Liver (tissue), 9 donors: ENCODE measurements around the gene CZIB. TPM values are rescaled to one million over a fixed set of nuclear protein-coding genes. Genes with fewer than 3 reads are reported as not detected.

ENCODE experiments used
- DNase-seq: peaks from one replicate; pipeline ENCODE4 v3.0.0-alpha.2; 2017; ENCODE audit warnings: low spot score
- H3K27ac ChIP-seq, 2 donors: one replicate each; pipeline ENCODE4 v1.7.0; 2013; ENCODE audit warnings: inconsistent platforms in 2 of 2, low read length in 2 of 2, control low read depth in 1 of 2, low read depth in 1 of 2, mild to moderate bottlenecking in 1 of 2
- H3K27me3 ChIP-seq, 4 donors: one replicate each; pipeline versions ENCODE4 v1.6.1 to v1.7.0; 2013; ENCODE audit warnings: low read length in 3 of 4, inconsistent platforms in 1 of 4, mild to moderate bottlenecking in 1 of 4, moderate library complexity in 1 of 4; ENCODE audit not compliant: control insufficient read depth in 4 of 4, insufficient read depth in 4 of 4
- H3K36me3 ChIP-seq, 4 donors: one replicate each; pipeline versions ENCODE4 v1.6.1 to v1.7.0; 2013; ENCODE audit warnings: low read length in 3 of 4, mild to moderate bottlenecking in 3 of 4, low read depth in 1 of 4, moderate library complexity in 1 of 4; ENCODE audit not compliant: control insufficient read depth in 4 of 4, insufficient read depth in 3 of 4
- H3K4me1 ChIP-seq, 4 donors: one replicate each; pipeline versions ENCODE4 v1.6.1 to v1.7.0; 2013; ENCODE audit warnings: low read length in 3 of 4, mild to moderate bottlenecking in 3 of 4, moderate library complexity in 1 of 4; ENCODE audit not compliant: control insufficient read depth in 4 of 4, insufficient read depth in 4 of 4
- H3K4me3 ChIP-seq, 3 donors: one replicate each; pipeline versions ENCODE4 v1.6.1 to v1.7.0; 2013; ENCODE audit warnings: low read length in 3 of 3, control low read depth in 1 of 3, low read depth in 1 of 3, mild to moderate bottlenecking in 1 of 3
- H3K9ac ChIP-seq, 2 donors: one replicate each; pipeline ENCODE4 v1.7.0; 2013; ENCODE audit warnings: low read length in 2 of 2, mild to moderate bottlenecking in 2 of 2, moderate library complexity in 2 of 2, control low read depth in 1 of 2, low read depth in 1 of 2
- H3K9me3 ChIP-seq, 4 donors: one replicate each; pipeline versions ENCODE4 v1.6.1 to v1.7.0; 2013; ENCODE audit warnings: low read length in 3 of 4; ENCODE audit not compliant: control insufficient read depth in 4 of 4
- EGR1 ChIP-seq, 2 donors: IDR thresholded peaks; 2 replicates each; pipeline ENCODE4 v1.6.1; 2016 to 2018; ENCODE audit warnings: antibody characterized with exemption in 2 of 2, low read depth in 2 of 2
- FOXA1 ChIP-seq: IDR thresholded peaks from 2 replicates; pipeline ENCODE4 v1.6.1; 2016; ENCODE audit warnings: antibody characterized with exemption
- FOXA2 ChIP-seq: IDR thresholded peaks from 2 replicates; pipeline ENCODE4 v1.6.1; 2016; ENCODE audit warnings: antibody characterized with exemption
- GABPA ChIP-seq, 2 donors: IDR thresholded peaks in 1 of 2; conservative IDR thresholded peaks in 1 of 2; 2 replicates each; pipeline ENCODE4 v1.6.1; 2016; ENCODE audit warnings: antibody characterized with exemption in 2 of 2, mild to moderate bottlenecking in 1 of 2, moderate library complexity in 1 of 2
- HNF4A ChIP-seq, 2 donors: conservative IDR thresholded peaks; 2 replicates each; pipeline ENCODE4 v1.6.1; 2016; ENCODE audit warnings: antibody characterized with exemption in 2 of 2, mild to moderate bottlenecking in 2 of 2
- HNF4G ChIP-seq: IDR thresholded peaks from 2 replicates; pipeline ENCODE4 v1.6.1; 2016; ENCODE audit warnings: antibody characterized with exemption
- JUND ChIP-seq, 2 donors: IDR thresholded peaks; 2 replicates each; pipeline ENCODE4 v1.6.1; 2016; ENCODE audit warnings: antibody characterized with exemption in 2 of 2
- NR2F2 ChIP-seq: IDR thresholded peaks from 2 replicates; pipeline ENCODE4 v1.6.1; 2016; ENCODE audit warnings: antibody characterized with exemption
- RAD21 ChIP-seq, 2 donors: IDR thresholded peaks; 2 replicates each; pipeline ENCODE4 v1.6.1; 2016; ENCODE audit warnings: antibody characterized with exemption in 2 of 2, mild to moderate bottlenecking in 2 of 2
- RXRA ChIP-seq, 2 donors: IDR thresholded peaks; 2 replicates each; pipeline ENCODE4 v1.6.1; 2017 to 2018; ENCODE audit warnings: antibody characterized with exemption in 2 of 2, mild to moderate bottlenecking in 1 of 2
- SP1 ChIP-seq: IDR thresholded peaks from 2 replicates; pipeline ENCODE4 v1.6.1; 2018; ENCODE audit warnings: antibody characterized with exemption, mild to moderate bottlenecking
- TAF1 ChIP-seq: conservative IDR thresholded peaks from 2 replicates; pipeline ENCODE4 v1.6.1; 2016; ENCODE audit warnings: antibody characterized with exemption, mild to moderate bottlenecking
- YY1 ChIP-seq: IDR thresholded peaks from 2 replicates; pipeline ENCODE4 v1.6.1; 2016; ENCODE audit warnings: antibody characterized with exemption, mild to moderate bottlenecking
- WGBS: extraction: QIAGEN DNeasy Blood & Tissue Kit; methylation state at CpG from one replicate; pipeline ENCODE4 v1.1.7; 2013; 5-methylcytosine and 5-hydroxymethylcytosine counted together
- polyA plus RNA-seq, 2 donors: library from polyadenylated mRNA; stranded (reverse) in 1 of 2; unstranded in 1 of 2; fragments of 200-250 nt in 1 of 2; fragments of >200 nt in 1 of 2; fragmentation: Nextera tagmentation in 1 of 2; extraction: Ambion mirVana in 1 of 2; gene quantifications; one replicate each; pipeline versions ENCODE4 v1.2.1 to v1.2.3, GENCODE V29; 2013 to 2015
- total RNA-seq, 2 donors: library from RNA; depleted of rRNA; stranded (reverse); fragments of >200 nt; gene quantifications; one replicate each; pipeline ENCODE4 v1.2.3, GENCODE V29; 2014
- TF ChIP-seq, protein P1 (sequence below): fragments of 150-350 bp; IDR thresholded peaks from 2 replicates; pipeline ENCODE4 v1.5.1; 2017; ENCODE audit warnings: improper control_type of control experiment, low read depth, low read length; ENCODE audit not compliant: missing input control
- TF ChIP-seq, protein P2 (sequence below): IDR thresholded peaks from 2 replicates; pipeline ENCODE4 v1.6.1; 2016; ENCODE audit warnings: antibody characterized with exemption
- TF ChIP-seq, protein P3 (sequence below): IDR thresholded peaks from 2 replicates; pipeline ENCODE4 v1.6.1; 2016; ENCODE audit warnings: antibody characterized with exemption, mild to moderate bottlenecking
- TF ChIP-seq, protein P4 (sequence below): IDR thresholded peaks from 2 replicates; pipeline ENCODE4 v1.6.1; 2016; ENCODE audit warnings: antibody characterized with exemption
- TF ChIP-seq, protein P5 (sequence below): IDR thresholded peaks from 2 replicates; pipeline ENCODE4 v1.6.1; 2016; ENCODE audit warnings: antibody characterized with exemption
- donor health status: healthy.
- donor health status: healthy.
- donor health status: healthy.
- donor health status: healthy.
- donor health status: healthy.

Gene CZIB
- total and polyA plus RNA-seq, 4 donors = 19.8 to 32.3 (median 25.4) TPM

DNA sequence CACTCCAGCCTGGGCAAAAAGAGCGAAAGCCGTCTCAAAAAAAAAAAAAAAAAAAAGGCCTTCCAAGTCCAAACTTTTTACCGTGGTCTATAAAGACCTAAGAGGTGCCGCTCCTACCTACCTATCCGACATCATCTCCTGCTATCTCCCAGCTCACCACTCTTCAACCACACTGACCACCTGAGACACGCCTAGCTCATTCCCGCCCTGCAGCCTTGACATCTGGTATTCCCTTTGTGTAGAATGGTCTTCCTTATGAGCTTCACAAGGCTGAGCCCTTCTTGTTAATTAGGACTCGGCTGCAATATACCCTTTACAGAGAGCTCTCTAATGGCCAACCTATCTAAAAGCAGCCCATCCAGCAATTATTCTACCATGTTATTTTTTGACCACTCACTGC lies 17.2 kb upstream of the CZIB start:
- DNase-seq = no peak
- Histone ChIP-seq H3K4me1 (peaks cover 8 to 34% (median 21%) of the 10 kb centered on the region in 4 donors), H3K36me3 (peaks cover 6 to 25% (median 14%) of the 10 kb centered on the region in 4 donors), H3K9me3 (no peaks in the 10 kb centered on the region), H3K4me3 (peak overlapping the region; percentile 81 to 100 (median 96)), H3K27me3 (no peaks in the 10 kb centered on the region), H3K9ac (peak overlapping the region; percentile 96), H3K27ac (peak overlapping the region; percentile 38 to 72)
- TF ChIP-seq RXRA (IDR thresholded peaks at IDR 0.05) (no peak), FOXA1 (no peak), JUND (IDR thresholded peaks at IDR 0.05) (no peak), HNF4G (no peak), GABPA (IDR thresholded peaks at IDR 0.05 in 1 of 2, conservative IDR thresholded peaks at IDR 0.05 in 1 of 2) (no peak), TAF1 (no peak), NR2F2 (no peak), YY1 (no peak), SP1 (no peak), EGR1 (IDR thresholded peaks at IDR 0.05; ENCODE audit: low read depth in 2 of 2) (no peak), FOXA2 (no peak), HNF4A (conservative IDR thresholded peaks at IDR 0.05) (no peak), RAD21 (IDR thresholded peaks at IDR 0.05) (no peak)
- TF ChIP-seq, protein P1, sequence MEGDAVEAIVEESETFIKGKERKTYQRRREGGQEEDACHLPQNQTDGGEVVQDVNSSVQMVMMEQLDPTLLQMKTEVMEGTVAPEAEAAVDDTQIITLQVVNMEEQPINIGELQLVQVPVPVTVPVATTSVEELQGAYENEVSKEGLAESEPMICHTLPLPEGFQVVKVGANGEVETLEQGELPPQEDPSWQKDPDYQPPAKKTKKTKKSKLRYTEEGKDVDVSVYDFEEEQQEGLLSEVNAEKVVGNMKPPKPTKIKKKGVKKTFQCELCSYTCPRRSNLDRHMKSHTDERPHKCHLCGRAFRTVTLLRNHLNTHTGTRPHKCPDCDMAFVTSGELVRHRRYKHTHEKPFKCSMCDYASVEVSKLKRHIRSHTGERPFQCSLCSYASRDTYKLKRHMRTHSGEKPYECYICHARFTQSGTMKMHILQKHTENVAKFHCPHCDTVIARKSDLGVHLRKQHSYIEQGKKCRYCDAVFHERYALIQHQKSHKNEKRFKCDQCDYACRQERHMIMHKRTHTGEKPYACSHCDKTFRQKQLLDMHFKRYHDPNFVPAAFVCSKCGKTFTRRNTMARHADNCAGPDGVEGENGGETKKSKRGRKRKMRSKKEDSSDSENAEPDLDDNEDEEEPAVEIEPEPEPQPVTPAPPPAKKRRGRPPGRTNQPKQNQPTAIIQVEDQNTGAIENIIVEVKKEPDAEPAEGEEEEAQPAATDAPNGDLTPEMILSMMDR = no peak
- TF ChIP-seq, protein P2, sequence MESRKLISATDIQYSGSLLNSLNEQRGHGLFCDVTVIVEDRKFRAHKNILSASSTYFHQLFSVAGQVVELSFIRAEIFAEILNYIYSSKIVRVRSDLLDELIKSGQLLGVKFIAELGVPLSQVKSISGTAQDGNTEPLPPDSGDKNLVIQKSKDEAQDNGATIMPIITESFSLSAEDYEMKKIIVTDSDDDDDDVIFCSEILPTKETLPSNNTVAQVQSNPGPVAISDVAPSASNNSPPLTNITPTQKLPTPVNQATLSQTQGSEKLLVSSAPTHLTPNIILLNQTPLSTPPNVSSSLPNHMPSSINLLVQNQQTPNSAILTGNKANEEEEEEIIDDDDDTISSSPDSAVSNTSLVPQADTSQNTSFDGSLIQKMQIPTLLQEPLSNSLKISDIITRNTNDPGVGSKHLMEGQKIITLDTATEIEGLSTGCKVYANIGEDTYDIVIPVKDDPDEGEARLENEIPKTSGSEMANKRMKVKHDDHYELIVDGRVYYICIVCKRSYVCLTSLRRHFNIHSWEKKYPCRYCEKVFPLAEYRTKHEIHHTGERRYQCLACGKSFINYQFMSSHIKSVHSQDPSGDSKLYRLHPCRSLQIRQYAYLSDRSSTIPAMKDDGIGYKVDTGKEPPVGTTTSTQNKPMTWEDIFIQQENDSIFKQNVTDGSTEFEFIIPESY = no peak
- TF ChIP-seq, protein P3, sequence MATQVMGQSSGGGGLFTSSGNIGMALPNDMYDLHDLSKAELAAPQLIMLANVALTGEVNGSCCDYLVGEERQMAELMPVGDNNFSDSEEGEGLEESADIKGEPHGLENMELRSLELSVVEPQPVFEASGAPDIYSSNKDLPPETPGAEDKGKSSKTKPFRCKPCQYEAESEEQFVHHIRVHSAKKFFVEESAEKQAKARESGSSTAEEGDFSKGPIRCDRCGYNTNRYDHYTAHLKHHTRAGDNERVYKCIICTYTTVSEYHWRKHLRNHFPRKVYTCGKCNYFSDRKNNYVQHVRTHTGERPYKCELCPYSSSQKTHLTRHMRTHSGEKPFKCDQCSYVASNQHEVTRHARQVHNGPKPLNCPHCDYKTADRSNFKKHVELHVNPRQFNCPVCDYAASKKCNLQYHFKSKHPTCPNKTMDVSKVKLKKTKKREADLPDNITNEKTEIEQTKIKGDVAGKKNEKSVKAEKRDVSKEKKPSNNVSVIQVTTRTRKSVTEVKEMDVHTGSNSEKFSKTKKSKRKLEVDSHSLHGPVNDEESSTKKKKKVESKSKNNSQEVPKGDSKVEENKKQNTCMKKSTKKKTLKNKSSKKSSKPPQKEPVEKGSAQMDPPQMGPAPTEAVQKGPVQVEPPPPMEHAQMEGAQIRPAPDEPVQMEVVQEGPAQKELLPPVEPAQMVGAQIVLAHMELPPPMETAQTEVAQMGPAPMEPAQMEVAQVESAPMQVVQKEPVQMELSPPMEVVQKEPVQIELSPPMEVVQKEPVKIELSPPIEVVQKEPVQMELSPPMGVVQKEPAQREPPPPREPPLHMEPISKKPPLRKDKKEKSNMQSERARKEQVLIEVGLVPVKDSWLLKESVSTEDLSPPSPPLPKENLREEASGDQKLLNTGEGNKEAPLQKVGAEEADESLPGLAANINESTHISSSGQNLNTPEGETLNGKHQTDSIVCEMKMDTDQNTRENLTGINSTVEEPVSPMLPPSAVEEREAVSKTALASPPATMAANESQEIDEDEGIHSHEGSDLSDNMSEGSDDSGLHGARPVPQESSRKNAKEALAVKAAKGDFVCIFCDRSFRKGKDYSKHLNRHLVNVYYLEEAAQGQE = no peak
- TF ChIP-seq, protein P4, sequence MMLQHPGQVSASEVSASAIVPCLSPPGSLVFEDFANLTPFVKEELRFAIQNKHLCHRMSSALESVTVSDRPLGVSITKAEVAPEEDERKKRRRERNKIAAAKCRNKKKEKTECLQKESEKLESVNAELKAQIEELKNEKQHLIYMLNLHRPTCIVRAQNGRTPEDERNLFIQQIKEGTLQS = no peak
- TF ChIP-seq, protein P5, sequence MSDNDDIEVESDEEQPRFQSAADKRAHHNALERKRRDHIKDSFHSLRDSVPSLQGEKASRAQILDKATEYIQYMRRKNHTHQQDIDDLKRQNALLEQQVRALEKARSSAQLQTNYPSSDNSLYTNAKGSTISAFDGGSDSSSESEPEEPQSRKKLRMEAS = no peak
- WGBS = 38% methylated on average over 8 of the region's 8 CpGs
